ENCODE results near the gene KRT5.
A peak's percentile ranks its signal among the peaks of the same experiment; 100 is the strongest.

The KRT5 gene

DNA sequence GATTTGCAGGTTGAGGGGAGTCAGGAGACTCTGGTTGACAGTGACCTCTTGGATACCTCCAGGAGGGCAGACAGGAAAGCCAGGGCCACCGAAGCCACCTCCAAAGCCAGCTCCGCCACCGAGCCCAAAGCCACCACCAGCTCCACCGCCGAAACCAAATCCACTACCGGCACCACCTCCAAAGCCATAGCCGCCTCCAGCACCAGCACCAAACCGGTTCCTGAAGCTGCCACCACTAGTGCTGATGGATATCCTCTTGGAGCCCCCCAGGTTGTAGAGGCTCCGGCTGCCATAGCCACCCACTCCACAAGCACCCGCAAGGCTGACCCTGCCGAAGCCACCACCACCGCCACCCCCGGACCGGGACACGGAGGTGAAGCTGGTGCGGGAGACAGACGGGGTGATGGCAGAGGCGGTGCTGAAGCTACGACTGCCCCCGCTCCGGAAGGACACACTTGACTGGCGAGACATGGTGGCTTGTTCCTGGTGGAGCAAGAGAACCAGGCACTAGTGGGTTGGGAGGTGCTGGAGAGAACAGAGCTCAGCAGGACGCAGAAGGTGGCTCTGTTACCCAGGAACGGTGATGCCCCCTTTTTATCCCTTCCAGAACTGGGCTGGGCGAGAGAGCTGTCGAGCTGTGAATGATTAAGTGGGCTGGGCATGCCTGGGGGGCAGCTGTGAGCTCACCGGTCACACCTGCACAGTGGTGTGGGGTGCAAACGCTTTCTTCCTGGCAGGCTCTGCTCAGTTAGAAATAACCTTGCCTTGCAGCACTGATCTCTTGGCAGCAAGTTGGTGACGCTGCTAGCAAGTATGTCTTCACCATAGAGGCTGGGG, at the start of gene KRT5:
TSS of gene KRT5 (minus strand) at position 569 of the 837 bp plus-strand sequence. CDS start at position 471, 98 bp downstream.
- DNase-seq (ENCODE audit: low read depth), result no peak
- TF ChIP-seq, protein P1, sequence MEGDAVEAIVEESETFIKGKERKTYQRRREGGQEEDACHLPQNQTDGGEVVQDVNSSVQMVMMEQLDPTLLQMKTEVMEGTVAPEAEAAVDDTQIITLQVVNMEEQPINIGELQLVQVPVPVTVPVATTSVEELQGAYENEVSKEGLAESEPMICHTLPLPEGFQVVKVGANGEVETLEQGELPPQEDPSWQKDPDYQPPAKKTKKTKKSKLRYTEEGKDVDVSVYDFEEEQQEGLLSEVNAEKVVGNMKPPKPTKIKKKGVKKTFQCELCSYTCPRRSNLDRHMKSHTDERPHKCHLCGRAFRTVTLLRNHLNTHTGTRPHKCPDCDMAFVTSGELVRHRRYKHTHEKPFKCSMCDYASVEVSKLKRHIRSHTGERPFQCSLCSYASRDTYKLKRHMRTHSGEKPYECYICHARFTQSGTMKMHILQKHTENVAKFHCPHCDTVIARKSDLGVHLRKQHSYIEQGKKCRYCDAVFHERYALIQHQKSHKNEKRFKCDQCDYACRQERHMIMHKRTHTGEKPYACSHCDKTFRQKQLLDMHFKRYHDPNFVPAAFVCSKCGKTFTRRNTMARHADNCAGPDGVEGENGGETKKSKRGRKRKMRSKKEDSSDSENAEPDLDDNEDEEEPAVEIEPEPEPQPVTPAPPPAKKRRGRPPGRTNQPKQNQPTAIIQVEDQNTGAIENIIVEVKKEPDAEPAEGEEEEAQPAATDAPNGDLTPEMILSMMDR (IDR thresholded peaks at IDR 0.05; ENCODE audit: low read depth, low read length, missing control alignments), result no peak
- H3K4me3 ChIP-seq (ENCODE audit: low read depth, low read length), result no peak within 1 kb of the TSS

DNA sequence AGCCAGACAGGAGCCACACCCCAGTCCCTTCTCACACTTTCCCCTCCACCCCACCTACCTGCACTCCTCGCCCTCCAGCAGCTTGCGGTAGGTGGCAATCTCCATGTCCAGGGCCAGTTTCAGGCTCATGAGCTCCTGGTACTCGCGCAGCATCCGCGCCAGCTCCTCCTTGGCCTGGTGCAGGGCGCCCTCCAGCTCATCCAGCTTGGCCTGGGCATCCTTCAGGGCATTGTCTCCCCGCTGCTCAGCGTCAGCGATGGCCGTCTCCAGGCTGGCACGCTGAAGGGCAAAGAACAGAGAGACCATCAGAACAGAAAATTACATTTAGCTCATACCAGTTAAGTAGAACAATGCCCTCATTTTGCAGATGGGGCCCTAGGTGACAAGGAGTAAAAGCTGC, 47.9 kb upstream of the KRT5 start:
- TF ChIP-seq, protein P1 (IDR thresholded peaks at IDR 0.05; ENCODE audit: low read depth, low read length, missing control alignments), result no peak
- H3K4me3 ChIP-seq (ENCODE audit: low read depth, low read length), result no peak overlapping the region
- no peak for DNase-seq (ENCODE audit: low read depth)

DNA sequence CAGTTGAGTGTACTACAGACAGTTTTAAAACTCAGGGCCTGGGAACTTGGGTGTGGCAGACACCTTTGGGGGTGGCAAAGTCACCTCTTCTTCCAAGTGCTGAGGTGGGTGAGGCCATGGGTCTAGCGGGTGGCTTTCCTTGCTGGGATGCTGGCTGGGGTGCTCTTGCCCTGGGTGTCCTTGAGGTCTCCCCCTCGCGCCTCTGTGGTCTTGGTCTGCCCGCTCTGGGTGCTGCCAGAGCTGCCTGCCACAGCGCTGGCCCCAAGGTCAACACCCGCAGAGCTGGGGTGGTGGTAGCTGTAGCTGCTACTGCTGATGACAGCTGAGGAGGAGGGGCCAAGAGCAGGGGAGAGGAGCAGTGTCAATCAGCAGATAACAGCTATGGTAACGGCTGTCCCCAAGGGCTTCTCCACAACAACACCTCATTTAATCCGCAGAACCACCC, 46.7 kb upstream of the KRT5 start:
- H3K4me3 ChIP-seq (ENCODE audit: low read depth, low read length), result no peak overlapping the region
- DNase-seq (ENCODE audit: low read depth), result no peak
- TF ChIP-seq, protein P1 (IDR thresholded peaks at IDR 0.05; ENCODE audit: low read depth, low read length, missing control alignments), result no peak

DNA sequence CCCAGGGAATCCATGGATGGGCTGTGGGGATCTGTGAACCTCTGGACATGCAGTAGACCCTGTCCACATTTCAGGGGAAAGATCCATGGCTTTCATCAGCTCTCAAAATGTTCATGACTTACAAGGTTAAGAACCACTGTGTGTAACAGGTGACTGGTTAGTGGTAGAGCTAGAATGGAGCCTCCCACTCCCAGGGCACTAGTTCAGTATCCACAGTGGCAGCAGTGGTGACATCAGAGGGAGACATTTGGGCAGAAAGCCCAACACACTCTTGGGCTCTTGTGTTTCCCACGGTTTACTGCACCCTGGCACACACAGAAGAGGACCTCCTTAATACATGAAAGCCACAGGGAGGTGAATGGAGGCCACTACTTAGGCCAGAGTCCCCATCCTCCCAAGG, 44.4 kb upstream of the KRT5 start:
- TF ChIP-seq, protein P1 (IDR thresholded peaks at IDR 0.05; ENCODE audit: low read depth, low read length, missing control alignments), result no peak
- DNase-seq (ENCODE audit: low read depth), result no peak
- no peak overlapping the region for H3K4me3 ChIP-seq (ENCODE audit: low read depth, low read length)

DNA sequence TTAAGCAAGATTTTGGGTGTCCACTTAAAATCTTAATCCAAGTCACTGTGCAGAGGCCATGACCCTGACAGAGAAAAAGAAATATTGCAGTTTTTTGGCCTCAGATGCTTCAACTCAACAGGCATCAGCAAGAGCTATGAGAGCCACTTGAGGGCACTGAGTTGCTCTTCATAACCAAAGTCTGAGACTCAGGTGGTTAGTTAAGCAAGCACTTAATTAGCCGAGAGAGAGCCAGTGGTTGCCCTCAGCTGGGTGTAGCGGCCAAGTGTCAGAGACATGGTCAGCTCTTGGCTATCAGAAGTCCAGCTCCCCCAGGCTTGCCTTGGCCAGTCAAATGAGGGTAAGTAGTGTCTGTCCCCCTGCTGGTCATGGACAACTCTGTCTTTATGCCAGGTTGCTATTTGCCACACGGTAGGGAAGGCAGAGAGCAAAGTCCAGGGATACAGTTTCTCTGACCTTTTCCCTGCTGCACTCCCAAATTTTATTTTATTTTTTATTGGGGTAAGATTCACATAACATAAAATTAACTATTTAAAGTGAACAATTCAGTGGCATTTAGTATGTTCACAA, 41.8 kb upstream of the KRT5 start:
- no peak overlapping the region for H3K4me3 ChIP-seq (ENCODE audit: low read depth, low read length)
- TF ChIP-seq, protein P1 (IDR thresholded peaks at IDR 0.05; ENCODE audit: low read depth, low read length, missing control alignments), result peak; percentile 29
- DNase-seq (ENCODE audit: low read depth), result no peak

DNA sequence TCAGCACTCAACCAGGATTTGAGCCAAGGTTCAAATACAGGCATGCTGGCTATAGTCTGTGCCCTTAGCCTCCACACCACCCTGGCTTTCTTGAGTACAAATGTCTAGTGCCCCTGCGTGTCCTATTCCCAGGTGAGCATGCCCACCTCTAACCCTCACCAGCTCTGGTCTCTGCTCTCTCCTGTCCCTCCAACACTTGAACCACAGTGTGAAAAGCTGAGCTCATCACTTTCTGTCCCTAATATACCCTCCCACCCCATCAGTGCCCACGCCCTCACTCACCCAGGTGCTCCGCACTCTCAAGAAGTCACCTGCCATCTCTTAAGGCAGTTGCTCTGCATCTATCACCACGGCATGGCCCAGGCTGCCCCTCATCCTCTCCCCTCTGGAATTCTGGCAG, 39.8 kb upstream of the KRT5 start:
- TF ChIP-seq, protein P1 (IDR thresholded peaks at IDR 0.05; ENCODE audit: low read depth, low read length, missing control alignments), result no peak

More for the DNA sequence above, 39.8 kb upstream of the KRT5 start:
- no peak for DNase-seq (ENCODE audit: low read depth)
- H3K4me3 ChIP-seq (ENCODE audit: low read depth, low read length), result no peak overlapping the region

Measured in GM12864 (cell line).